HepG2 (cell line): ENCODE measurements around the gene SVOPL. TPM values are rescaled to one million over a fixed set of nuclear protein-coding genes. Genes with fewer than 3 reads are reported as not detected.
A peak's percentile ranks its signal among the peaks of the same experiment; 100 is the strongest.

Experiments used
- ATAC-seq: fragments of 200-7000 bp; cut with Tn5 transposase; 3 replicates; pipeline ENCODE4 v1.9.1; 2020; ENCODE audit warnings: mild to moderate bottlenecking, moderate library complexity
- BruUV-seq: library from RNA; stranded (reverse); fragments of 400-500 nt; replicated peaks from 2 replicates; lab custom pipeline; 2021; lab: Mats Ljungman, UMichigan
- CTCF ChIA-PET: fragments of 300-600 bp; formaldehyde crosslinking; extraction: SDS; loops from one replicate; lab custom pipeline; 2021; ENCODE audit warnings: low total read pairs, inconsistent platforms, low intra/inter-chr PET ratio; lab: Yijun Ruan, JAX
- POLR2A ChIA-PET: fragments of 350-600 bp; sonication (Branson Sonifier 250); formaldehyde crosslinking; loops from one replicate; lab custom pipeline; 2020; ENCODE audit warnings: antibody characterized with exemption, inconsistent platforms; lab: Yijun Ruan, JAX
- DNase-seq: peaks from one replicate; pipeline ENCODE4 v3.0.0-alpha.2; 2015; ENCODE audit warnings: low spot score
- FAIRE-seq: peaks from 3 replicates; lab custom pipeline; 2011; peaks lifted over from hg19 to GRCh38; lab: Jason Lieb, UNC
- H2AFZ ChIP-seq: one replicate; pipeline ENCODE4 v1.6.1; 2011; ENCODE audit warnings: low read length, inconsistent platforms
- H3K27ac ChIP-seq: fragments of 300-600 bp; 3 replicates; pipeline ENCODE4 v1.8.0; 2011; ENCODE audit warnings: mixed run types, mild to moderate bottlenecking, mixed read lengths, low read length, inconsistent platforms; ENCODE audit not compliant: insufficient read depth; ENCODE audit errors: extremely low read length
- H3K27me3 ChIP-seq, 2 experiments: fragments of 200-600 bp in 1 of 2; 2 replicates in 1 of 2; 3 replicates in 1 of 2; pipeline versions ENCODE4 v1.6.0 to v1.8.0; 2011; ENCODE audit warnings: low read length in 2 of 2, mild to moderate bottlenecking in 2 of 2, moderate library complexity in 2 of 2, inconsistent platforms in 1 of 2; ENCODE audit not compliant: insufficient read depth in 2 of 2, control insufficient read depth in 1 of 2
- H3K36me3 ChIP-seq, 2 experiments: fragments of 200-600 bp in 1 of 2; replicated peaks in 1 of 2; 2 replicates in 1 of 2; 3 replicates in 1 of 2; pipeline versions ENCODE4 v1.5.1 to v1.8.0; 2011; ENCODE audit warnings: low read length in 2 of 2, inconsistent platforms in 1 of 2; ENCODE audit not compliant: insufficient read depth in 2 of 2, control insufficient read depth in 1 of 2
- H3K4me1 ChIP-seq: 2 replicates; pipeline ENCODE4 v1.5.1; 2012; ENCODE audit warnings: low read length, inconsistent platforms; ENCODE audit not compliant: insufficient read depth
- H3K4me2 ChIP-seq: 2 replicates; pipeline ENCODE4 v1.6.0; 2011; ENCODE audit warnings: low read depth, low read length, inconsistent platforms
- H3K4me3 ChIP-seq, 3 experiments: fragments of 200-600 bp in 1 of 3; sonication (generic), shearing (Covaris generic) in 1 of 3; replicated peaks in 1 of 3; 2 replicates each; pipeline ENCODE4 v1.5.1; 2011 to 2016; ENCODE audit warnings: low read length in 3 of 3, inconsistent platforms in 2 of 3, low read depth in 2 of 3, mild to moderate bottlenecking in 2 of 3, control low read depth in 1 of 3, mixed read lengths in 1 of 3; ENCODE audit not compliant: insufficient read depth in 1 of 3
- H3K79me2 ChIP-seq: one replicate; pipeline ENCODE4 v1.6.1; 2011; ENCODE audit warnings: low read length, inconsistent platforms; ENCODE audit not compliant: insufficient read depth
- H3K9ac ChIP-seq: 2 replicates; pipeline ENCODE4 v1.6.0; 2011; ENCODE audit warnings: mild to moderate bottlenecking, low read depth, low read length, inconsistent platforms; ENCODE audit not compliant: insufficient read depth
- H3K9me3 ChIP-seq: 2 replicates; pipeline ENCODE4 v1.5.1; 2012; ENCODE audit warnings: mild to moderate bottlenecking, low read length
- H4K20me1 ChIP-seq: 2 replicates; pipeline ENCODE4 v1.6.0; 2011; ENCODE audit warnings: inconsistent platforms, mild to moderate bottlenecking, low read length, moderate library complexity; ENCODE audit not compliant: insufficient read depth
- ATF7-NPFF ChIP-seq: sonication (generic); formaldehyde crosslinking; IDR thresholded peaks from 2 replicates; pipeline ENCODE4 v1.8.1; 2023; ENCODE audit warnings: mild to moderate bottlenecking, low read depth, missing genetic modification reagents, moderate library complexity
- DMAP1 ChIP-seq: IDR thresholded peaks from 2 replicates; pipeline ENCODE4 v1.6.1; 2016
- HNRNPK ChIP-seq: fragments of 200-400 bp; formaldehyde crosslinking; IDR thresholded peaks from 2 replicates; pipeline ENCODE4 v1.6.1; 2018; ENCODE audit warnings: low read length, low read depth, moderate library complexity, mild to moderate bottlenecking; ENCODE audit not compliant: poor library complexity, severe bottlenecking
- KAT2B ChIP-seq: fragments of 150-350 bp; IDR thresholded peaks from 2 replicates; pipeline ENCODE4 v1.6.1; 2014; ENCODE audit warnings: low read depth, low read length, borderline replicate concordance
- KDM1A ChIP-seq: IDR thresholded peaks from 2 replicates; pipeline ENCODE4 v1.6.1; 2016; ENCODE audit warnings: missing compliant biosample characterization
- NFATC3 ChIP-seq: sonication (generic); formaldehyde crosslinking; IDR thresholded peaks from 2 replicates; pipeline ENCODE4 v1.5.1; 2020; ENCODE audit warnings: mild to moderate bottlenecking, missing genetic modification reagents
- NKX3-1 ChIP-seq: sonication (generic); formaldehyde crosslinking; IDR thresholded peaks from 2 replicates; pipeline ENCODE4 v1.5.0; 2020; ENCODE audit warnings: missing genetic modification reagents
- POLR2AphosphoS5 ChIP-seq: IDR thresholded peaks from 2 replicates; pipeline ENCODE4 v1.6.1; 2012; ENCODE audit warnings: low read depth, low read length
- SNRNP70 ChIP-seq: fragments of 200-400 bp; formaldehyde crosslinking; IDR thresholded peaks from 2 replicates; pipeline ENCODE4 v1.6.1; 2017; ENCODE audit warnings: mild to moderate bottlenecking, low read depth, low read length, moderate library complexity
- ZC3H13 ChIP-seq: sonication (generic); formaldehyde crosslinking; IDR thresholded peaks from 2 replicates; pipeline ENCODE4 v1.8.1; 2023; ENCODE audit warnings: mild to moderate bottlenecking, missing genetic modification reagents, moderate library complexity
- ZNF264 ChIP-seq: sonication (generic); formaldehyde crosslinking; IDR thresholded peaks from 2 replicates; pipeline ENCODE4 v1.4.0; 2020; ENCODE audit warnings: missing genetic modification reagents
- ZNF432 ChIP-seq: sonication (generic); formaldehyde crosslinking; IDR thresholded peaks from 2 replicates; pipeline ENCODE4 v1.5.0; 2020; ENCODE audit warnings: missing genetic modification reagents, mild to moderate bottlenecking, borderline replicate concordance
- ZNF816 ChIP-seq: sonication (generic); formaldehyde crosslinking; IDR thresholded peaks from 2 replicates; pipeline ENCODE4 v1.8.0; 2022; ENCODE audit warnings: missing genetic modification reagents, mild to moderate bottlenecking, borderline replicate concordance
- WGBS: methylation state at CpG from one replicate; pipeline ENCODE4 v1.1.6; 2017; ENCODE audit warnings: low lambda C conversion rate; 5-methylcytosine and 5-hydroxymethylcytosine counted together
- in situ Hi-C: cut with HindIII; loops from 2 replicates; pipeline ENCODE4 v1.10.0; 2017; ENCODE audit warnings: low pct_unique_long_range_greater_than_20kb; ENCODE audit not compliant: extremely low pct_ligation_motif_present
- intact Hi-C: fragments of 100-400 bp; cut with micrococcal nuclease; formaldehyde crosslinking; loops from one replicate; pipeline ENCODE4 v1.10.0; 2022; ENCODE audit not compliant: unreplicated experiment
- polyA plus RNA-seq, 8 experiments: library from polyadenylated mRNA; depleted of rRNA in 3 of 8; stranded (reverse) in 7 of 8; unstranded in 1 of 8; fragments of >200 nt; fragmentation: Illumina TruSeq in 4 of 8; extraction: Trizol in 4 of 8; gene quantifications; 2 replicates each; pipeline versions ENCODE4 v1.2.1 to v1.2.3, GENCODE V29; 2011 to 2016; ENCODE audit warnings: low read depth in 4 of 8, missing spikeins in 1 of 8, mixed read lengths in 1 of 8; ENCODE audit not compliant: insufficient read depth in 1 of 8
- total RNA-seq, 5 experiments: library from RNA; depleted of rRNA; stranded (reverse); fragments of >200 nt; fragmentation: Illumina TruSeq; extraction: Trizol; gene quantifications; 2 replicates each; pipeline ENCODE4 v1.2.3, GENCODE V29; 2016; ENCODE audit warnings: low read depth in 1 of 5
- TF ChIP-seq, protein P1 (sequence below): sonication (generic); formaldehyde crosslinking; IDR thresholded peaks from 2 replicates; pipeline ENCODE4 v1.5.1; 2020; ENCODE audit warnings: mild to moderate bottlenecking, missing genetic modification reagents
- TF ChIP-seq, protein P2 (sequence below): IDR thresholded peaks from 2 replicates; pipeline ENCODE4 v1.6.1; 2016; ENCODE audit warnings: mild to moderate bottlenecking

SVOPL gene
- total and polyA plus RNA-seq, 2 of the 13 experiments (the other 11 are each of a cell fraction or from before 2014, with no cell fraction given): not detected

DNA sequence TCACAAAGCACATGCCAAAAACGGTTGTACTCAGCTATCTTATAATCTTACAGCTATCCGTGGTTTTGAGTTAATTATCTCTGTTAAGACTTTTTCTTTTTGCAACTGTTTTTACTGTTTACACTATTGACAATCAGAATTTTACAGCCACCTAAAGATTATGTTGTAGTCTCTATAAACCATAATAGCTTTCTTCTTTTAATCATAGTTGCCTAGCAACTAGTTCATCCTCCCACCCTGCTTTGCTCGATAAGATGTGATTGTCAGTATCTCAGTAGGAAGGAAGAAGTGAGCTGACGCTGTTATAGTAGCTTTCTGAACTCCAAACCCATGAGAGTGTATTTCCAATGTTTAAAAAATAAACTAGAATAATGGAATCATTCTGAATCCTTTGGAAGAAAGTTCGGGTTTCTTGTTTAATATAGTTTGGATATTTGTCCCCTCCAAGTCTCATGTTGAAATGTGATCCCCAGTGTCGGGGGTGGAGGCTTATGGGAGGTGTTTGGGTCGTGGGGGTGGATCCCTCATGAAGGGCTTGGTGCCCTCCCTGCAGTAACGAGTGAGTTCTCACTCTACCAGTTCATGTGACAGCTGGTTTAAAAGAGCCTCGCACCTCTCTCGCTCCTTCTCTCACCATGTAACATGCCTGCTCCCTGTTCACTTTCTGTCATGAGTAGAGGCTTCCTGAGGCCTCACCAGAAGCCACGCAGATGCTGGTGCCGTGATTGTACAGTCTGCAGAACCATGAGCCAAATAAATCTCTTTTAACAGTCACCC, 68.1 kb downstream of the SVOPL start:
- no peak for ATAC-seq
- Histone ChIP-seq H3K4me1 (no peaks in the 10 kb centered on the region), H3K27ac (no peak overlapping the region), H3K79me2 (no peaks in the 10 kb centered on the region), H3K36me3 (no peaks in the 10 kb centered on the region), H3K9ac (no peak overlapping the region), H3K4me3 (no peak overlapping the region), H3K4me2 (no peak overlapping the region), H3K9me3 (no peaks in the 10 kb centered on the region), H3K27me3 (peaks cover 0 to 7% of the 10 kb centered on the region in 2 experiments; a peak in 2 of 5 replicates), H2AFZ (no peak overlapping the region), H4K20me1 (no peaks in the 10 kb centered on the region)
- no peak for TF ChIP-seq KAT2B
- peak; percentile 19 for TF ChIP-seq HNRNPK
- POLR2A ChIA-PET: no interaction called here
- WGBS: 30% methylated on average over 12 of the region's 12 CpGs
- BruUV-seq: no TSS peak
- CTCF ChIA-PET: no interaction called here
- intact Hi-C loops: no loop called here
- DNase-seq: no peak
- FAIRE-seq: no peak
- in situ Hi-C loops: no loop called here

DNA sequence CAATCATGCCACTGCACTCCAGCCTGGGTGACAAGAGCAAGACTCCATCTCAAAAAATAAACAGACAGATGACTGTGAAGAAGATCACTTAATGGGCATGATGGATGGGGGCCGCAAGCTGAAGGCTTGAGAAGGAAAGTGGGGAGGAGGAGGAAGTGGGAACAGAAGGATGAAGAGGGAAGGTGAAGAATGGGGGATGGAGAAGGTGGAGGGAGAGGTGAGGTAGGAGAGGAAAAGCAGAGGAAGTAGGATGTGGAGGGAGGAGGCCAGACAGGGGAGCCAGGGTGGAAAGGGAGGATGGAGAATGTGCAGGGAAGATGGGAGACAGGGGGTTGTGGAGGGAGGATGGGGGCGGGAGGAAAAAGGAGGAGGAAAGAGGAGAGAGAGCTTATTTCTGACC, 68.8 kb downstream of the SVOPL start:
- H3K79me2 ChIP-seq: no peaks in the 10 kb centered on the region
- no peak overlapping the region for H3K4me3 ChIP-seq
- peaks cover 0 to 7% of the 10 kb centered on the region in 2 experiments; a peak in 2 of 5 replicates for H3K27me3 ChIP-seq
- 73% methylated on average over 2 of the region's 2 CpGs for WGBS
- H3K4me2 ChIP-seq: no peak overlapping the region
- no peak for DNase-seq
- no TSS peak for BruUV-seq
- H2AFZ ChIP-seq: no peak overlapping the region
- no peak overlapping the region for H3K27ac ChIP-seq
- intact Hi-C loops: no loop called here
- POLR2A ChIA-PET: no interaction called here
- no peak for FAIRE-seq
- no peak overlapping the region for H3K9ac ChIP-seq
- in situ Hi-C loops: no loop called here
- no peaks in the 10 kb centered on the region for H3K9me3 ChIP-seq
- ATAC-seq: no peak
- H3K36me3 ChIP-seq: no peaks in the 10 kb centered on the region
- H3K4me1 ChIP-seq: no peaks in the 10 kb centered on the region
- H4K20me1 ChIP-seq: no peaks in the 10 kb centered on the region
- CTCF ChIA-PET: no interaction called here
- TF ChIP-seq ATF7-NPFF (no peak), NKX3-1 (no peak), ZNF264 (CRISPR knock-in tag) (no peak), NFATC3 (CRISPR knock-in tag) (no peak), POLR2AphosphoS5 (no peak), ZNF432 (CRISPR knock-in tag) (no peak), ZNF816 (CRISPR knock-in tag) (no peak), ZC3H13 (CRISPR knock-in tag) (no peak), KDM1A (CRISPR knock-in tag) (no peak), SNRNP70 (no peak), DMAP1 (CRISPR knock-in tag) (no peak)
- TF ChIP-seq, protein P1, sequence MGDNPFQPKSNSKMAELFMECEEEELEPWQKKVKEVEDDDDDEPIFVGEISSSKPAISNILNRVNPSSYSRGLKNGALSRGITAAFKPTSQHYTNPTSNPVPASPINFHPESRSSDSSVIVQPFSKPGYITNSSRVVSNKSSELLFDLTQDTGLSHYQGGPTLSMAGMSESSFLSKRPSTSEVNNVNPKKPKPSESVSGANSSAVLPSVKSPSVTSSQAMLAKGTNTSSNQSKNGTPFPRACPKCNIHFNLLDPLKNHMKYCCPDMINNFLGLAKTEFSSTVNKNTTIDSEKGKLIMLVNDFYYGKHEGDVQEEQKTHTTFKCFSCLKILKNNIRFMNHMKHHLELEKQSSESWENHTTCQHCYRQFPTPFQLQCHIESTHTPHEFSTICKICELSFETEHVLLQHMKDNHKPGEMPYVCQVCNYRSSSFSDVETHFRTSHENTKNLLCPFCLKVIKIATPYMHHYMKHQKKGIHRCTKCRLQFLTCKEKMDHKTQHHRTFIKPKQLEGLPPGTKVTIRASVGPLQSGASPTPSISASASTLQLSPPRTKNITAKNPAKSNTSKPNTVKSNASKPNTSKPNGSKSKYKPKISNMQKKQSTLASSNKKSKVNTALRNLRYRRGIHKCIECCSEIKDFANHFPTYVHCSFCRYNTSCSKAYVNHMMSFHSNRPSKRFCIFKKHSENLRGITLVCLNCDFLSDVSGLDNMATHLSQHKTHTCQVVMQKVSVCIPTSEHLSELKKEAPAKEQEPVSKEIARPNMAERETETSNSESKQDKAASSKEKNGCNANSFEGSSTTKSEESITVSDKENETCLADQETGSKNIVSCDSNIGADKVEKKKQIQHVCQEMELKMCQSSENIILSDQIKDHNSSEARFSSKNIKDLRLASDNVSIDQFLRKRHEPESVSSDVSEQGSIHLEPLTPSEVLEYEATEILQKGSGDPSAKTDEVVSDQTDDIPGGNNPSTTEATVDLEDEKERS (CRISPR knock-in tag): no peak
- TF ChIP-seq, protein P2, sequence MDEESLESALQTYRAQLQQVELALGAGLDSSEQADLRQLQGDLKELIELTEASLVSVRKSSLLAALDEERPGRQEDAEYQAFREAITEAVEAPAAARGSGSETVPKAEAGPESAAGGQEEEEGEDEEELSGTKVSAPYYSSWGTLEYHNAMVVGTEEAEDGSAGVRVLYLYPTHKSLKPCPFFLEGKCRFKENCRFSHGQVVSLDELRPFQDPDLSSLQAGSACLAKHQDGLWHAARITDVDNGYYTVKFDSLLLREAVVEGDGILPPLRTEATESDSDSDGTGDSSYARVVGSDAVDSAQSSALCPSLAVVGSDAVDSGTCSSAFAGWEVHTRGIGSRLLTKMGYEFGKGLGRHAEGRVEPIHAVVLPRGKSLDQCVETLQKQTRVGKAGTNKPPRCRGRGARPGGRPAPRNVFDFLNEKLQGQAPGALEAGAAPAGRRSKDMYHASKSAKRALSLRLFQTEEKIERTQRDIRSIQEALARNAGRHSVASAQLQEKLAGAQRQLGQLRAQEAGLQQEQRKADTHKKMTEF (CRISPR knock-in tag): no peak
